T-helper 17 cell (primary cell): ENCODE measurements around the gene ACOT8. TPM values are rescaled to one million over a fixed set of nuclear protein-coding genes. Genes with fewer than 3 reads are reported as not detected.
"Not testable (repeated sequence)": the region's sequence is repeated elsewhere in the genome, so short reads cannot be mapped to it uniquely, and the experiment has no call there.

Experiments used
- ATAC-seq: fragments of 150-1000 bp; cut with Tn5 transposase; 2 replicates; pipeline ENCODE4 v1.10.0; 2021; ENCODE audit warnings: mild to moderate bottlenecking, moderate library complexity
- DNase-seq, 3 donors: peaks; one replicate each; pipeline versions ENCODE4 v3.0.0 to v3.0.0-alpha.2; 2020 to 2021
- H3K9me3 ChIP-seq: one replicate; pipeline ENCODE4 v1.7.0; 2013; ENCODE audit warnings: low read length, mild to moderate bottlenecking; ENCODE audit not compliant: control insufficient read depth, poor library complexity, severe bottlenecking
- H3K27ac Mint-ChIP-seq: one replicate; pipeline ENCODE4 v1.8.0; 2022; ENCODE audit warnings: mild to moderate bottlenecking, moderate library complexity, mixed read lengths
- H3K27me3 Mint-ChIP-seq: one replicate; pipeline ENCODE4 v1.8.0; 2022; ENCODE audit warnings: mixed read lengths
- H3K36me3 Mint-ChIP-seq: one replicate; pipeline ENCODE4 v1.8.0; 2022; ENCODE audit warnings: low read depth, mixed read lengths
- H3K4me1 Mint-ChIP-seq: one replicate; pipeline ENCODE4 v1.8.0; 2022; ENCODE audit warnings: mild to moderate bottlenecking, mixed read lengths
- H3K4me3 Mint-ChIP-seq: one replicate; pipeline ENCODE4 v1.8.0; 2022; ENCODE audit warnings: mild to moderate bottlenecking, moderate library complexity, mixed read lengths
- total RNA-seq, 4 donors: library from RNA in 2 of 4; stranded (reverse) in 2 of 4; gene quantifications; one replicate each; pipeline ENCODE4 v1.2.3 and lab custom pipeline; 2022 to 2026

Gene ACOT8
- total RNA-seq, 2 donors from 2014 or later: 18.8 to 22.3 TPM

- Mint-ChIP-seq H3K4me3 (no peak overlapping the region), H3K36me3 (no peaks in the 10 kb centered on the region), H3K4me1 (peaks cover 20% of the 10 kb centered on the region), H3K27ac (no peak overlapping the region), H3K27me3 (no peaks in the 10 kb centered on the region)
- H3K9me3 ChIP-seq: no peaks in the 10 kb centered on the region
- ATAC-seq (no peak), DNase-seq (no peak)
Measured at GRCh38 chr20:45836841-45837240, 20.4 kb downstream of the ACOT8 start.

DNA sequence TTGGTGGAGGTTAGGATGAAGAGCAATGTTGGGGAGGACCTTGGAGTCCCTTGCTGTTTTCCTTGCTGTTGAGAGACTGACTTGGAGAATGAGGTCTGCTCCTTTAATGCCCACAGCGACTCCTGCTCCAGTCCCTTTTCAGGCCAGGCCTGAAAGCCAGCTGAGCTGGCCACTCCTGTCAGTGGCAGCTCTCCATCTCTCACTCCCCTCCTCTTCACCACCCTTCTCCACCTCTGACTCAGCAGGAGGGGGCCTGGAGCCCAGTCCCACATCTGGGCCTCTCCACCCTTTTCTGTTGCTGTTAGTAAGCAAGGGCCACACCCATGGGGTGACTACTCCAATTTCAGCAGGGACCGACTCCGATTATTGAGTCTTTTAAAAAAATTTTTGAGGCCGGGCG lies 21.4 kb downstream of the ACOT8 start:
- DNase-seq (no peak), ATAC-seq (no peak)
- no peaks in the 10 kb centered on the region for H3K9me3 ChIP-seq
- no peaks in the 10 kb centered on the region for H3K27me3 Mint-ChIP-seq
- peak overlapping the region; percentile 53 for H3K27ac Mint-ChIP-seq
- H3K4me1 Mint-ChIP-seq: peaks cover 20% of the 10 kb centered on the region
- H3K4me3 Mint-ChIP-seq: peak overlapping the region; percentile 47
- no peaks in the 10 kb centered on the region for H3K36me3 Mint-ChIP-seq

DNA sequence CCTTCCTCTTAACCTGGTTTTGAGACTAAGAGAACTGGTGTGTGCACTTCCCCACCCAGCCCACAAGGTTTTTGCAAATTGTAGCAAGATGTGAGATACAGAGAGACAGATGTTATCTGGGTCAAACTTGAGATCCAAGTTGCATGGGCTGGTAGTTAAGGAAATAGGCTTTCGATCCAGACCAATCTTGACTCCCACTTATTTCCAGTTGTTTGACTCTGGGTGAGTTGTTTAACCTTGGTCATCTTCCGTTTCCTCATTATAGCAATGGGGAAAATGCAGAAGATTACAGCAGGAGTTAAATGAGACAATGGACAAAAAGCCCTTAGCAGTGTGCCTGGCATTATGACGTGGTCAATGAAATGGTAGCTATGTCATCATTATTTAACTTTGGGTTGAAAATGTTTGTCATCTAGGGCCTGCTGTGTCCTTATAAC lies 21.8 kb downstream of the ACOT8 start:
- H3K27ac Mint-ChIP-seq: peak overlapping the region; percentile 53

GRCh38 chr20:45834797-45835161 lies 22.4 kb downstream of the ACOT8 start:
- H3K4me3 Mint-ChIP-seq: peak overlapping the region; percentile 95
- no peak overlapping the region for H3K27ac Mint-ChIP-seq
- peaks cover 2% of the 10 kb centered on the region for H3K36me3 Mint-ChIP-seq
- DNase-seq: no peak
- no peaks in the 10 kb centered on the region for H3K9me3 ChIP-seq
- ATAC-seq: no peak
- peaks cover 23% of the 10 kb centered on the region for H3K4me1 Mint-ChIP-seq
- peaks cover 5% of the 10 kb centered on the region for H3K27me3 Mint-ChIP-seq

More for the DNA sequence above, 21.8 kb downstream of the ACOT8 start:
- no peak for DNase-seq
- H3K4me3 Mint-ChIP-seq: peak overlapping the region; percentile 95
- ATAC-seq: peak; percentile 35
- no peaks in the 10 kb centered on the region for H3K9me3 ChIP-seq
- peaks cover 3% of the 10 kb centered on the region for H3K27me3 Mint-ChIP-seq
- peaks cover under 1% of the 10 kb centered on the region for H3K36me3 Mint-ChIP-seq
- H3K4me1 Mint-ChIP-seq: peaks cover 21% of the 10 kb centered on the region

- Mint-ChIP-seq H3K27ac (no peak overlapping the region), H3K4me1 (peaks cover 23% of the 10 kb centered on the region), H3K27me3 (peaks cover 5% of the 10 kb centered on the region), H3K4me3 (peak overlapping the region; percentile 95), H3K36me3 (peaks cover 2% of the 10 kb centered on the region)
- peak in 2 of 3 donors; percentile 40 to 45 for DNase-seq
- ATAC-seq: peak; percentile 79
- no peaks in the 10 kb centered on the region for H3K9me3 ChIP-seq
Measured at GRCh38 chr20:45833883-45834796, 23.1 kb downstream of the ACOT8 start.

DNA sequence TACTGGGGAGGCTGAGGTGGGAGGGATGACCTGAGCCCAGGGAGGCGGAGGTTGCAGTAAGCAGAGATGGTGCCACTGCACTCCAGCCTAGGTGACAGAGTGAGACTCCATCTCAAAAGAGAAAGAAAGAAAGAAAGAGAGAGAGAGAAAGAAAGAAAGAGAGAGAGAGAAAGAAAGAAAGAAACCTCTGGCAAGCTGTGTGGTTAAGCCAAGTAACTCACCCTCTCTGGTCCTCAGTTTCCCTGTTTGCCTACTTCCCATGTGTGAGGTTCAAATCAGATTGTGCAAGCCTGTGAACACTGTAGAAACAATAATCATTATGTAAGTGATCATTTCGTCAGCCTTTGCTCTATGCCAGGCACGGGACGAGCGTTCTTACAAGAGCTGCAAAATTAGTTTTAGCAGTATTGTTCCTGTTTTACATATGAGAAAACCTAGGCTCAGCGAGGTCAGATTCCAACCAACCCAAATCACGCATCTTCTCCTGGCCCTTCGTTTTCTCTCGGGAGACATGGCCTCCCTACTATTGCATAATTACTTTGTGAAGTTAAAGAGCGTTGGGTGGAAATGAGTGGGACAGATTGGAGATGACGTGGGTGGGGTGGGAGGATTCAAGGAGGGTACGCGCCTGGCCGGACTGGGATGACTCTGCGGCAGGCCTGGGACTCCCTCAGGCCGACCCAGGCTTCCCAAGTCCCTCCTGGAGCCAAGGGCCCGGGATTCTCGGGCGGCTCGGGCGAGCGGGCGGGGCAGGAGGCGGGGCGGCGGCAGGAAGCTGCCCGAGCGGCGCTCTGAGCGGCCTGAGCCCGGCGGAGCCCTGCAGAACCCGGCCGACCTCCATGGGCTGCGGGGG lies 23.9 kb downstream of the ACOT8 start, which contains the start of gene SNX21:
TSS of gene SNX21 (plus strand) at position 770 of the 853 bp plus-strand sequence. CDS start 121 bp downstream, outside the sequence.
- peaks cover 23% of the 10 kb centered on the region for H3K4me1 Mint-ChIP-seq
- peak; percentile 69 for ATAC-seq
- H3K36me3 Mint-ChIP-seq: peaks cover 2% of the 10 kb centered on the region
- H3K27ac Mint-ChIP-seq: peak within 1 kb of the TSS; percentile 89
- peaks cover 5% of the 10 kb centered on the region for H3K27me3 Mint-ChIP-seq
- H3K9me3 ChIP-seq: no peaks in the 10 kb centered on the region
- DNase-seq: peak in 1 of 3 donors; percentile 25
- H3K4me3 Mint-ChIP-seq: peak within 1 kb of the TSS; percentile 95

GRCh38 chr20:45832619-45833018 lies 24.6 kb downstream of the ACOT8 start:
- H3K27ac Mint-ChIP-seq: peak overlapping the region; percentile 89
- H3K4me3 Mint-ChIP-seq: peak overlapping the region; percentile 95
- H3K9me3 ChIP-seq: no peaks in the 10 kb centered on the region
- peaks cover 2% of the 10 kb centered on the region for H3K36me3 Mint-ChIP-seq
- peaks cover 5% of the 10 kb centered on the region for H3K27me3 Mint-ChIP-seq
- peaks cover 23% of the 10 kb centered on the region for H3K4me1 Mint-ChIP-seq
- ATAC-seq (no peak), DNase-seq (no peak)

DNA sequence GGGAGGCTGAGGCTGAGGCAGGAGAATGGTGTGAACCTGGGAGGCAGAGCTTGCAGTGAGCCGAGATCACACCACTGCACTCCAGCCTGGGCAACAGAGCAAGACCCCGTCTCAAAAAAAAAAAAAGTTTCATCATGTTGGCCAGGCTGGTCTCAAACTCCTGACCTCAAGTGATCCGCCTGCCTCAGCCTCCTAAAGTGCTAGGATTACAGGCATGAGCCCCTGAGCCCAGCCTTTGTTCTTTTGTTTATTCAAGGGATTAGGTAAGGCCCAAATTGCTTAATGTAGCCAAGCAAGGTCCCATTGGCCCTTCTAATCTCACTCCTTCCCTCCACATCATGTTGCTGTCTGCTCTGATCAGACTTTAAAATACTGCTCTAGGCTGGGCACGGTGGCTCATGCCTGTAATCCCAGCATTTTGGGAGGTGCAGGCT lies 27.5 kb downstream of the ACOT8 start:
- ATAC-seq, DNase-seq, H3K36me3 Mint-ChIP-seq, H3K9me3 ChIP-seq, H3K4me3 Mint-ChIP-seq, H3K27ac Mint-ChIP-seq, H3K27me3 Mint-ChIP-seq: not testable (repeated sequence)
- peaks cover 15% of the 10 kb centered on the region for H3K4me1 Mint-ChIP-seq

DNA sequence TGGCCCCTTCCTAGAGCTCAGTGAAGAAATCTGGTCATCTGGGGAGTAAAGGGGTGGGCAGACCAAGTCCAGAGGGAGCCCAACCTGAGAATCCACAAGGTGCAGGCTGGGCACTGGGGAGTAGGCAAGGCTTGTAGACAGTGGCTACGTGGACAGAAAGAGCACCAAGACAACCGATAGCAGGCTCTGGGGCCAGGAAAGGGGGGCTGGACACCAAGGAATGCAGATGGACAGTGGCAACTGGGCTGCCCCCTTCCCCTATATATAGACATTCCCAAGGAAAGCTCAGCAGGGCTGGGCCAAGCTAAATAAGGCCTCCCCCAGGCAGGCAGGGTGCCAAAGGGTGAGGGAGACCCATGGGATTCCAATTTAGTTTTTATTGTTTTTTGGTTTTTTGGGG lies 28.6 kb downstream of the ACOT8 start:
- H3K9me3 ChIP-seq: no peaks in the 10 kb centered on the region
- H3K27me3 Mint-ChIP-seq: peaks cover 14% of the 10 kb centered on the region
- H3K36me3 Mint-ChIP-seq: peaks cover 4% of the 10 kb centered on the region
- ATAC-seq (no peak), DNase-seq (no peak)
- H3K4me1 Mint-ChIP-seq: peaks cover 18% of the 10 kb centered on the region
- H3K27ac Mint-ChIP-seq: no peak overlapping the region
- H3K4me3 Mint-ChIP-seq: no peak overlapping the region

- Mint-ChIP-seq H3K36me3 (peaks cover 4% of the 10 kb centered on the region), H3K4me3 (no peak overlapping the region), H3K4me1 (peaks cover 13% of the 10 kb centered on the region), H3K27me3 (peaks cover 14% of the 10 kb centered on the region), H3K27ac (no peak overlapping the region)
- no peaks in the 10 kb centered on the region for H3K9me3 ChIP-seq
- ATAC-seq (no peak), DNase-seq (no peak)
Measured at GRCh38 chr20:45827712-45828111, 29.5 kb downstream of the ACOT8 start.

DNA sequence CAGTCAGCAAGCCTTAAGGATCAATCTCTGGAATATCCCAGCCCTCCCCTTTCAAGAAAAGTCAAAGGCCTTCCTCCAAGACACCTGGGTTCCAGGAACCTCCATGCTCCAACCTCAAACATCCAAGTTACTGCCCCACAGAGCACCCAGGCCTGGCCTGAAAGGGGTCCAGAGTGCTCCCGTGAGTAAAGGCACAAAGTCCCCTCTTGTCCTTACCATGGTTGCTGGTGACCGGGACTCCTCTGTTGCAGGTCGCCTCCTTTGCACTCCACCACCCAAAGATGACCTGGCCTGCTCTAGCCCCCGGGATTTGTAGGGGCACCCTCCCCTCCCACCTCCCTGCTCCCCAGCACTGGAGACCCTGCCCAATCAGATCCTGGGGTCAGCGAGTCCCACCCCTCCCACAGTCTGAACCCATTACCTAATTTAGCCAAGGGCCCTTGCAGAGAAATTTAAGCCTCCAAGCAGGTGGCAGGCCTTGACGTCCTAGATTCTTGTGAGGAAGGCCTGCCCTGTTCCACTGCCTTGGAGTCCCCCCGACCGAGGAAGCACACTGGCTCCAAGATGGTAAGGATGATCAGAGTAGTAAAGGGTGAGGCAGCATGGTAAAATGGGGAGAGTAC lies 30.1 kb downstream of the ACOT8 start, which contains the start of gene TNNC2:
TSS of gene TNNC2 (minus strand) at position 283 of the 623 bp plus-strand sequence. CDS start at position 219, 64 bp downstream.
- H3K27me3 Mint-ChIP-seq: peaks cover 14% of the 10 kb centered on the region
- H3K4me3 Mint-ChIP-seq: no peak within 1 kb of the TSS

DNA sequence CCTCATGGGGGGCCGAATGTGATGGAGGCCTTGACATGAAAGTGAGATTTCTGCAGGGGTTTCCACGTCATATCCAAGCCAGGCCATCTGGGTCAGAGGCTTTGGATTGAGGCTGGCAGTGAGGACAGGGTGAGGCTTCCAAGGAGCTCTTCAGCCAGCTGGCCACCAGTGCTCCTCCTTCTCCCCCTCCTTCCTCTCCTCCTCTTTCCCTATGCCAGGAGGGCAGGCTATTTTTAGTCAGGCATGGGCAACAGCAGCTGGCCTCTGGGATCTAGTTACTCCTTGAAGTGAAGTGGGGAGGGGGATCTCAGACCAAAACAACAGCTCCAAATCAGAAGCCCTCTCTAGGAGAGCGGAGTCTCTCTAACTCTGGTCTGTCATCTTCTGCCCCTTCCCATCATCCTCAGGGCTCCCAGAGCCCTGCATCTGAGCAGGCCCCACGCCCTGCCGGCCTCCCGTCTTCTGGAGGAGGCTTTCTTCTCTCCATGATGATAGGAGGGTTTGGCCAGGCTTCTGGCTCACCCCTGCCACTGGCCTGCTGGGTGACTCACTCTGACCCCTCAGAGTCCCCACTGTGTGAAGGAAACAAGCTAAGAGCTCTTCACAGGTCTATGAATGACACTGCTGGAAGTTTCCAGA lies 30.7 kb downstream of the ACOT8 start:
- no peak for DNase-seq
- no peak overlapping the region for H3K4me3 Mint-ChIP-seq

More for the DNA sequence above, 30.1 kb downstream of the ACOT8 start, which contains the start of gene TNNC2:
- H3K9me3 ChIP-seq: no peaks in the 10 kb centered on the region
- Mint-ChIP-seq H3K36me3 (peaks cover 4% of the 10 kb centered on the region), H3K27ac (no peak within 1 kb of the TSS), H3K4me1 (peaks cover 13% of the 10 kb centered on the region)
- ATAC-seq: no peak
- DNase-seq: no peak

More for the DNA sequence above, 30.7 kb downstream of the ACOT8 start:
- Mint-ChIP-seq H3K27ac (no peak overlapping the region), H3K36me3 (peaks cover 4% of the 10 kb centered on the region), H3K4me1 (peaks cover 13% of the 10 kb centered on the region), H3K27me3 (peaks cover 14% of the 10 kb centered on the region)
- ATAC-seq: no peak
- no peaks in the 10 kb centered on the region for H3K9me3 ChIP-seq
